ENCODE measurements around the gene ACOX3.
A peak's percentile ranks its signal among the peaks of the same experiment; 100 is the strongest.

The ACOX3 gene

GRCh38 chr4:8467016-8467415 lies 26.5 kb upstream of the ACOX3 start:
- DNase-seq (ENCODE audit: low read depth) = no peak

- DNase-seq (ENCODE audit: low read depth) = no peak
These were observed 25.4 kb upstream of the ACOX3 start for GRCh38 chr4:8465615-8466611.

- DNase-seq (ENCODE audit: low read depth) = no peak
These were observed 23.9 kb upstream of the ACOX3 start for GRCh38 chr4:8464381-8464780.

- DNase-seq (ENCODE audit: low read depth) = no peak
These were observed 23.3 kb upstream of the ACOX3 start for GRCh38 chr4:8463811-8464210.

GRCh38 chr4:8461616-8462015 lies 21.1 kb upstream of the ACOX3 start:
- no peak for DNase-seq (ENCODE audit: low read depth)

GRCh38 chr4:8461086-8461485 lies 20.6 kb upstream of the ACOX3 start:
- peak; percentile 13 for DNase-seq (ENCODE audit: low read depth)

- DNase-seq (ENCODE audit: low read depth) = peak; percentile 50
These were observed 19.4 kb upstream of the ACOX3 start for GRCh38 chr4:8459867-8460445.

GRCh38 chr4:8457646-8458252 lies 17.2 kb upstream of the ACOX3 start:
- DNase-seq (ENCODE audit: low read depth) = no peak

- no peak for DNase-seq (ENCODE audit: low read depth)
These were observed 13.4 kb upstream of the ACOX3 start for GRCh38 chr4:8453957-8454356.

- DNase-seq (ENCODE audit: low read depth) = no peak
These were observed 11.1 kb upstream of the ACOX3 start for GRCh38 chr4:8451440-8452182.

GRCh38 chr4:8446122-8446521 lies 5.6 kb upstream of the ACOX3 start:
- DNase-seq (ENCODE audit: low read depth) = no peak

GRCh38 chr4:8443801-8444200 lies 3.3 kb upstream of the ACOX3 start:
- DNase-seq (ENCODE audit: low read depth) = no peak

- DNase-seq (ENCODE audit: low read depth) = peak; percentile 11
These were observed 2.3 kb upstream of the ACOX3 start for GRCh38 chr4:8442596-8443358.

GRCh38 chr4:8441499-8442091 lies 1.1 kb upstream of the ACOX3 start:
- DNase-seq (ENCODE audit: low read depth) = no peak

- no peak for DNase-seq (ENCODE audit: low read depth)
These were observed 520 bp downstream of the ACOX3 start for GRCh38 chr4:8439914-8440491.

GRCh38 chr4:8439168-8439567 lies 1.4 kb downstream of the ACOX3 start:
- no peak for DNase-seq (ENCODE audit: low read depth)

GRCh38 chr4:8438743-8439142 lies 1.8 kb downstream of the ACOX3 start:
- DNase-seq (ENCODE audit: low read depth) = no peak

GRCh38 chr4:8437281-8437680 lies 3.2 kb downstream of the ACOX3 start:
- no peak for DNase-seq (ENCODE audit: low read depth)

GRCh38 chr4:8435656-8436121 lies 4.8 kb downstream of the ACOX3 start:
- no peak for DNase-seq (ENCODE audit: low read depth)

GRCh38 chr4:8434251-8435073 lies 6.1 kb downstream of the ACOX3 start:
- DNase-seq (ENCODE audit: low read depth) = no peak
